HepG2 (cell line): ENCODE results near the gene MST1R. TPM values are rescaled to one million over a fixed set of nuclear protein-coding genes. Genes with fewer than 3 reads are reported as not detected.

Source experiments
- ATAC-seq: fragments of 200-7000 bp; cut with Tn5 transposase; 3 replicates; pipeline ENCODE4 v1.9.1; 2020; ENCODE audit warnings: mild to moderate bottlenecking, moderate library complexity
- BruUV-seq: library from RNA; stranded (reverse); fragments of 400-500 nt; replicated peaks from 2 replicates; lab custom pipeline; 2021; lab: Mats Ljungman, UMichigan
- CTCF ChIA-PET: fragments of 300-600 bp; formaldehyde crosslinking; extraction: SDS; loops from one replicate; lab custom pipeline; 2021; ENCODE audit warnings: low total read pairs, inconsistent platforms, low intra/inter-chr PET ratio; lab: Yijun Ruan, JAX
- POLR2A ChIA-PET: fragments of 350-600 bp; sonication (Branson Sonifier 250); formaldehyde crosslinking; loops from one replicate; lab custom pipeline; 2020; ENCODE audit warnings: antibody characterized with exemption, inconsistent platforms; lab: Yijun Ruan, JAX
- DNase-seq: peaks from one replicate; pipeline ENCODE4 v3.0.0-alpha.2; 2015; ENCODE audit warnings: low spot score
- FAIRE-seq: peaks from 3 replicates; lab custom pipeline; 2011; peaks lifted over from hg19 to GRCh38; lab: Jason Lieb, UNC
- H2AFZ ChIP-seq: one replicate; pipeline ENCODE4 v1.6.1; 2011; ENCODE audit warnings: low read length, inconsistent platforms
- H3K27ac ChIP-seq: fragments of 300-600 bp; 3 replicates; pipeline ENCODE4 v1.8.0; 2011; ENCODE audit warnings: mixed run types, mild to moderate bottlenecking, mixed read lengths, low read length, inconsistent platforms; ENCODE audit not compliant: insufficient read depth; ENCODE audit errors: extremely low read length
- H3K27me3 ChIP-seq, 2 experiments: fragments of 200-600 bp in 1 of 2; 2 replicates in 1 of 2; 3 replicates in 1 of 2; pipeline versions ENCODE4 v1.6.0 to v1.8.0; 2011; ENCODE audit warnings: low read length in 2 of 2, mild to moderate bottlenecking in 2 of 2, moderate library complexity in 2 of 2, inconsistent platforms in 1 of 2; ENCODE audit not compliant: insufficient read depth in 2 of 2, control insufficient read depth in 1 of 2
- H3K36me3 ChIP-seq, 2 experiments: fragments of 200-600 bp in 1 of 2; replicated peaks in 1 of 2; 2 replicates in 1 of 2; 3 replicates in 1 of 2; pipeline versions ENCODE4 v1.5.1 to v1.8.0; 2011; ENCODE audit warnings: low read length in 2 of 2, inconsistent platforms in 1 of 2; ENCODE audit not compliant: insufficient read depth in 2 of 2, control insufficient read depth in 1 of 2
- H3K4me1 ChIP-seq: 2 replicates; pipeline ENCODE4 v1.5.1; 2012; ENCODE audit warnings: low read length, inconsistent platforms; ENCODE audit not compliant: insufficient read depth
- H3K4me2 ChIP-seq: 2 replicates; pipeline ENCODE4 v1.6.0; 2011; ENCODE audit warnings: low read depth, low read length, inconsistent platforms
- H3K4me3 ChIP-seq, 3 experiments: fragments of 200-600 bp in 1 of 3; sonication (generic), shearing (Covaris generic) in 1 of 3; replicated peaks in 1 of 3; 2 replicates each; pipeline ENCODE4 v1.5.1; 2011 to 2016; ENCODE audit warnings: low read length in 3 of 3, inconsistent platforms in 2 of 3, low read depth in 2 of 3, mild to moderate bottlenecking in 2 of 3, control low read depth in 1 of 3, mixed read lengths in 1 of 3; ENCODE audit not compliant: insufficient read depth in 1 of 3
- H3K79me2 ChIP-seq: one replicate; pipeline ENCODE4 v1.6.1; 2011; ENCODE audit warnings: low read length, inconsistent platforms; ENCODE audit not compliant: insufficient read depth
- H3K9ac ChIP-seq: 2 replicates; pipeline ENCODE4 v1.6.0; 2011; ENCODE audit warnings: mild to moderate bottlenecking, low read depth, low read length, inconsistent platforms; ENCODE audit not compliant: insufficient read depth
- H3K9me3 ChIP-seq: 2 replicates; pipeline ENCODE4 v1.5.1; 2012; ENCODE audit warnings: mild to moderate bottlenecking, low read length
- H4K20me1 ChIP-seq: 2 replicates; pipeline ENCODE4 v1.6.0; 2011; ENCODE audit warnings: inconsistent platforms, mild to moderate bottlenecking, low read length, moderate library complexity; ENCODE audit not compliant: insufficient read depth
- CEBPB ChIP-seq: IDR thresholded peaks from 2 replicates; pipeline ENCODE4 v1.6.1; 2011; ENCODE audit warnings: low read depth, low read length, improper control_type of control experiment, borderline replicate concordance
- CEBPG ChIP-seq: IDR thresholded peaks from 2 replicates; pipeline ENCODE4 v1.6.1; 2016
- HNF4A ChIP-seq: sonication (generic); formaldehyde crosslinking; IDR thresholded peaks from 2 replicates; pipeline ENCODE4 v1.4.0; 2020; ENCODE audit warnings: missing genetic modification reagents
- IKZF4 ChIP-seq: sonication (generic); formaldehyde crosslinking; IDR thresholded peaks from 2 replicates; pipeline ENCODE4 v1.5.1; 2020; ENCODE audit warnings: borderline replicate concordance, mild to moderate bottlenecking, low read depth, missing genetic modification reagents; ENCODE audit errors: not compliant biosample characterization
- SAFB2 ChIP-seq: sonication (generic); formaldehyde crosslinking; IDR thresholded peaks from 2 replicates; pipeline ENCODE4 v1.5.1; 2020; ENCODE audit warnings: missing genetic modification reagents, low read depth, mild to moderate bottlenecking, borderline replicate concordance
- SOX13 ChIP-seq, 3 experiments: fragments of 450-650 bp in 1 of 3; sonication (generic) in 1 of 3; formaldehyde crosslinking in 1 of 3; IDR thresholded peaks in 2 of 3; conservative IDR thresholded peaks in 1 of 3; 2 replicates each; pipeline versions ENCODE4 v1.5.0 to v1.6.1; 2016 to 2020; ENCODE audit warnings: antibody characterized with exemption in 1 of 3, mild to moderate bottlenecking in 1 of 3, missing compliant biosample characterization in 1 of 3, missing genetic modification reagents in 1 of 3, moderate library complexity in 1 of 3
- SRY ChIP-seq: sonication (generic); formaldehyde crosslinking; IDR thresholded peaks from 2 replicates; pipeline ENCODE4 v1.8.0; 2022; ENCODE audit warnings: mild to moderate bottlenecking, missing genetic modification reagents
- TMF1 ChIP-seq: sonication (generic); formaldehyde crosslinking; IDR thresholded peaks from 2 replicates; pipeline ENCODE4 v1.8.1; 2022; ENCODE audit warnings: low read depth, missing genetic modification reagents
- ZFP1 ChIP-seq: IDR thresholded peaks from 2 replicates; pipeline ENCODE4 v1.6.1; 2016
- ZNF136 ChIP-seq: sonication (generic); formaldehyde crosslinking; IDR thresholded peaks from 2 replicates; pipeline ENCODE4 v1.8.1; 2022; ENCODE audit warnings: low read depth, mild to moderate bottlenecking, moderate library complexity, missing genetic modification reagents
- ZNF234 ChIP-seq: sonication (generic); formaldehyde crosslinking; conservative IDR thresholded peaks from 2 replicates; pipeline ENCODE4 v1.5.1; 2020; ENCODE audit warnings: mild to moderate bottlenecking, missing genetic modification reagents
- ZNF256 ChIP-seq: sonication (generic); formaldehyde crosslinking; conservative IDR thresholded peaks from 2 replicates; pipeline ENCODE4 v1.4.0; 2020; ENCODE audit warnings: missing genetic modification reagents
- ZNF776 ChIP-seq: sonication (generic); formaldehyde crosslinking; IDR thresholded peaks from 2 replicates; pipeline ENCODE4 v1.4.0; 2020; ENCODE audit warnings: mild to moderate bottlenecking, missing genetic modification reagents
- ZSCAN30 ChIP-seq: sonication (generic); formaldehyde crosslinking; IDR thresholded peaks from 2 replicates; pipeline ENCODE4 v1.5.0; 2020; ENCODE audit warnings: mild to moderate bottlenecking, missing genetic modification reagents
- WGBS: methylation state at CpG from one replicate; pipeline ENCODE4 v1.1.6; 2017; ENCODE audit warnings: low lambda C conversion rate; 5-methylcytosine and 5-hydroxymethylcytosine counted together
- in situ Hi-C: cut with HindIII; loops from 2 replicates; pipeline ENCODE4 v1.10.0; 2017; ENCODE audit warnings: low pct_unique_long_range_greater_than_20kb; ENCODE audit not compliant: extremely low pct_ligation_motif_present
- intact Hi-C: fragments of 100-400 bp; cut with micrococcal nuclease; formaldehyde crosslinking; loops from one replicate; pipeline ENCODE4 v1.10.0; 2022; ENCODE audit not compliant: unreplicated experiment
- polyA plus RNA-seq, 8 experiments: library from polyadenylated mRNA; depleted of rRNA in 3 of 8; stranded (reverse) in 7 of 8; unstranded in 1 of 8; fragments of >200 nt; fragmentation: Illumina TruSeq in 4 of 8; extraction: Trizol in 4 of 8; gene quantifications; 2 replicates each; pipeline versions ENCODE4 v1.2.1 to v1.2.3, GENCODE V29; 2011 to 2016; ENCODE audit warnings: low read depth in 4 of 8, missing spikeins in 1 of 8, mixed read lengths in 1 of 8; ENCODE audit not compliant: insufficient read depth in 1 of 8
- total RNA-seq, 5 experiments: library from RNA; depleted of rRNA; stranded (reverse); fragments of >200 nt; fragmentation: Illumina TruSeq; extraction: Trizol; gene quantifications; 2 replicates each; pipeline ENCODE4 v1.2.3, GENCODE V29; 2016; ENCODE audit warnings: low read depth in 1 of 5
- TF ChIP-seq, protein P1 (sequence below): sonication (generic); formaldehyde crosslinking; IDR thresholded peaks from 2 replicates; pipeline ENCODE4 v1.4.0; 2020; ENCODE audit warnings: missing genetic modification reagents
- TF ChIP-seq, protein P2 (sequence below): sonication (generic); formaldehyde crosslinking; IDR thresholded peaks from 2 replicates; pipeline ENCODE4 v1.5.0; 2020; ENCODE audit warnings: mild to moderate bottlenecking, missing genetic modification reagents

Gene MST1R
- total and polyA plus RNA-seq, 2 of the 13 experiments (the other 11 are each of a cell fraction or from before 2014, with no cell fraction given) = 0.11 to 0.77 TPM

GRCh38 chr3:49927798-49928197 is 24.1 kb upstream of the MST1R start (continued):
- TF ChIP-seq ZNF234 (CRISPR knock-in tag) (no peak), HNF4A (CRISPR knock-in tag) (peak; percentile 13; the same call in 1 of the 2 replicates), ZNF256 (CRISPR knock-in tag) (no peak), TMF1 (no peak), IKZF4 (CRISPR knock-in tag) (no peak), ZNF136 (CRISPR knock-in tag) (no peak), ZNF776 (CRISPR knock-in tag) (no peak), ZSCAN30 (CRISPR knock-in tag) (no peak), ZFP1 (no peak), SRY (CRISPR knock-in tag) (no peak), SOX13 (IDR thresholded peaks at IDR 0.05) (no peak), SOX13 (CRISPR knock-in tag; conservative IDR thresholded peaks at IDR 0.05 in 1 of 2, IDR thresholded peaks at IDR 0.05 in 1 of 2) (no peak)
- TF ChIP-seq, protein P1, sequence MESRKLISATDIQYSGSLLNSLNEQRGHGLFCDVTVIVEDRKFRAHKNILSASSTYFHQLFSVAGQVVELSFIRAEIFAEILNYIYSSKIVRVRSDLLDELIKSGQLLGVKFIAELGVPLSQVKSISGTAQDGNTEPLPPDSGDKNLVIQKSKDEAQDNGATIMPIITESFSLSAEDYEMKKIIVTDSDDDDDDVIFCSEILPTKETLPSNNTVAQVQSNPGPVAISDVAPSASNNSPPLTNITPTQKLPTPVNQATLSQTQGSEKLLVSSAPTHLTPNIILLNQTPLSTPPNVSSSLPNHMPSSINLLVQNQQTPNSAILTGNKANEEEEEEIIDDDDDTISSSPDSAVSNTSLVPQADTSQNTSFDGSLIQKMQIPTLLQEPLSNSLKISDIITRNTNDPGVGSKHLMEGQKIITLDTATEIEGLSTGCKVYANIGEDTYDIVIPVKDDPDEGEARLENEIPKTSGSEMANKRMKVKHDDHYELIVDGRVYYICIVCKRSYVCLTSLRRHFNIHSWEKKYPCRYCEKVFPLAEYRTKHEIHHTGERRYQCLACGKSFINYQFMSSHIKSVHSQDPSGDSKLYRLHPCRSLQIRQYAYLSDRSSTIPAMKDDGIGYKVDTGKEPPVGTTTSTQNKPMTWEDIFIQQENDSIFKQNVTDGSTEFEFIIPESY = 0 out of 2 replicates have a peak, but pooled peaks have one; percentile 31

- POLR2A ChIA-PET = interaction anchor here (0.8 kb wide), 1 partner anchor 14 kb away, joined by 3 read pairs; no protein-coding TSS in a partner anchor
- Histone ChIP-seq H3K9me3 (no peaks in the 10 kb centered on the region), H3K4me2 (no peak overlapping the region), H3K27me3 (no peaks in the 10 kb centered on the region), H3K27ac (no peak overlapping the region), H3K9ac (no peak overlapping the region), H4K20me1 (no peaks in the 10 kb centered on the region), H3K4me1 (peaks cover 57% of the 10 kb centered on the region), H3K79me2 (no peaks in the 10 kb centered on the region), H2AFZ (no peak overlapping the region)
- ATAC-seq = no peak
- in situ Hi-C loops (no loop called here), intact Hi-C loops (no loop called here)
- no TSS peak for BruUV-seq
- WGBS = 79% methylated on average over 4 of the region's 4 CpGs
- no peak for DNase-seq
- CTCF ChIA-PET = no interaction called here
- TF ChIP-seq CEBPG (peak; percentile 63), SAFB2 (CRISPR knock-in tag) (no peak), CEBPB (peak; percentile 56; the same call in 1 of the 2 replicates)
- TF ChIP-seq, protein P2, sequence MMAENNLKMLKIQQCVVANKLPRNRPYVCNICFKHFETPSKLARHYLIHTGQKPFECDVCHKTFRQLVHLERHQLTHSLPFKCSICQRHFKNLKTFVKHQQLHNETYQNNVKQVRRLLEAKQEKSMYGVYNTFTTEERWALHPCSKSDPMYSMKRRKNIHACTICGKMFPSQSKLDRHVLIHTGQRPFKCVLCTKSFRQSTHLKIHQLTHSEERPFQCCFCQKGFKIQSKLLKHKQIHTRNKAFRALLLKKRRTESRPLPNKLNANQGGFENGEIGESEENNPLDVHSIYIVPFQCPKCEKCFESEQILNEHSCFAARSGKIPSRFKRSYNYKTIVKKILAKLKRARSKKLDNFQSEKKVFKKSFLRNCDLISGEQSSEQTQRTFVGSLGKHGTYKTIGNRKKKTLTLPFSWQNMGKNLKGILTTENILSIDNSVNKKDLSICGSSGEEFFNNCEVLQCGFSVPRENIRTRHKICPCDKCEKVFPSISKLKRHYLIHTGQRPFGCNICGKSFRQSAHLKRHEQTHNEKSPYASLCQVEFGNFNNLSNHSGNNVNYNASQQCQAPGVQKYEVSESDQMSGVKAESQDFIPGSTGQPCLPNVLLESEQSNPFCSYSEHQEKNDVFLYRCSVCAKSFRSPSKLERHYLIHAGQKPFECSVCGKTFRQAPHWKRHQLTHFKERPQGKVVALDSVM = peak; percentile 78; the same call in 1 of the 2 replicates
- TF ChIP-seq, all 625 proteins: peak for 3
- Histone ChIP-seq H3K4me3 (no peak overlapping the region), H3K36me3 (no peaks in the 10 kb centered on the region)
- no peak for FAIRE-seq
These were observed 22.6 kb upstream of the MST1R start for GRCh38 chr3:49926117-49926728.
